Pulmonary artery endothelial cell (primary cell): ENCODE measurements around the gene KIRREL3. TPM values are rescaled to one million over a fixed set of nuclear protein-coding genes. Genes with fewer than 3 reads are reported as not detected.

Experiments
- DNase-seq: peaks from one replicate; pipeline ENCODE4 v3.0.0-alpha.2; 2011; ENCODE audit warnings: low read depth, low spot score
- total RNA-seq: library from RNA; depleted of rRNA; stranded (reverse); fragments of >200 nt; gene quantifications from 2 replicates; pipeline ENCODE4 v1.2.3, GENCODE V29; 2014

KIRREL3 gene
- total RNA-seq, 1 donor from 2014 or later = not detected

DNA sequence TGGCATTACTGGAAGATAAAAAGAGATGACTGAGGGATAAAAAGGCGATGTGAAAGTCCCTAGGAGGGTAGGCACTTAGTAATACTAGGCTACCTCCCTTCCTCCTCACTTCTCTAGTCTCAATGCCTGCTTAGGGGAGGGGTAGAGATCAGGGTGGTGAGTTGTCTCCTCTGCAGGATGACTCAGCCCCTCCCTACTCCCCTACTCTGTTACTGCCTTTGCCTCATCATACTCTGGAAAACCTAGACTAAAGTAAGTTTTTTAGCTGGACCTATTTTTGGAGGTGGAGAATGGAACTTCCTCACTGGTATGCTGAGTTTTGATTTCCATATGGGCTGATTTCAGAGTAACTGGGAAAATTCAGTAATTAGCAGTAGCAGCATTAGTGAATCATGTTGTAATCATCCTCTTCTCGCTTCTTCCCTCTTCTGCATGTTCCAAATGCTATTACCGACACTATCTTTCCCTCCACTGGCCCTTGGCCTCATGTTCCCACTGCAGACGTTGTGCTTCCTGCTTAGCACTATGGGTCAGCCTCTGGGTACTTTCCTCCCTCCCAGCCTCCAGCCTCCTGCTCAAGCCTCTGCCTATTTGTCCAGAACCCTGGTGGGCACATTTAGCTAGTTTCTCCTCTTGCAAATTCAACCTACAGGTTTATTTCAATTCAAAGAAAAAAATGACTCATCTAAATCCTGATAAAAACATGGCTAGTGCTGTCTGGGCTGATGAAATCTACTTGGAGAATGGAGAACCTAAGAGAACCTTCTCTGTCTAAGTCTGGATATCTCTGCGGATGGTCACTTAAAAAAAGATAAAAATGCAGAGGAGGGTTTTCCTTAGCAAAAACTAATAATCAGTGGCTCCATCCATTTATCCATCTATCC is 363.4 kb downstream of the KIRREL3 start:
- DNase-seq = no peak

DNA sequence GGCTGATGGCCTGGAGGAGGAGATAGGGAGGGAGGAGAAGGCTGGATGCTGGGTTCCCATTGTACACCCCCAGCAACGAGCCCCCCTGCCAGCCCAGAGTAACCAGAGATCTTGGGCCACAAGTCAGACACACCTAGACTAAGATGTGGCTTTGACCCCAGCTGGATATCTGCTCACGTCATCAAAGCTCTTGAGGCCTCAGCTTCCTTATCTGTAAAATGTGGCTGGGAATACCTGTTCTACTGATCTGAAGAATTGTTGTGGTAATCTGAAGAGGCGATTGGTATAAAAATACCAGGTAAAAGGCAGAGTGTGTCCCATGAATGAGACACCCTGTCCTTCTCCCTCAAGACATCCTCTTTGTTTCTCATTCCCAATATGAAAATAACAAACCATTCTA is 365.1 kb downstream of the KIRREL3 start:
- no peak for DNase-seq

DNA sequence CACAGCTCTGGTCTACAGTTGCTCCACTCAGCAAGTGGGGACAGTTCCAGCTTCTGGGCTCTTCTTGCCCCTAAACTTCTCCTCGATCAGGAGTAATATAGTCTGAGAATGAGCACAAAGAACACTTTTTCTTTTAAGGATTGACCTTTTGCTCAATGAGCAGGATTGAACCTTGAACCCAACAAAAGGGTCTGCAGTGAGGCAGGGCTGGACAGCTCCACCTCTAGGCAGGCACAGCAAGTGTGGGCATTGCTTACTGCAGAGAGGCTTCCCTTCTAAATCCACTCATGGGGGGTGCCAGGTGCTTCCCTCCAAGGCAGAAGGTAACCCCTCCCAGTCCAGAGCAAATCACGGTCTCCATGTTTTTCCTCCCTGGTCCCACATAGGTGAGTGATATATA is 365.6 kb downstream of the KIRREL3 start:
- DNase-seq = no peak

GRCh38 chr11:126633330-126633729 is 367.2 kb downstream of the KIRREL3 start:
- no peak for DNase-seq

DNA sequence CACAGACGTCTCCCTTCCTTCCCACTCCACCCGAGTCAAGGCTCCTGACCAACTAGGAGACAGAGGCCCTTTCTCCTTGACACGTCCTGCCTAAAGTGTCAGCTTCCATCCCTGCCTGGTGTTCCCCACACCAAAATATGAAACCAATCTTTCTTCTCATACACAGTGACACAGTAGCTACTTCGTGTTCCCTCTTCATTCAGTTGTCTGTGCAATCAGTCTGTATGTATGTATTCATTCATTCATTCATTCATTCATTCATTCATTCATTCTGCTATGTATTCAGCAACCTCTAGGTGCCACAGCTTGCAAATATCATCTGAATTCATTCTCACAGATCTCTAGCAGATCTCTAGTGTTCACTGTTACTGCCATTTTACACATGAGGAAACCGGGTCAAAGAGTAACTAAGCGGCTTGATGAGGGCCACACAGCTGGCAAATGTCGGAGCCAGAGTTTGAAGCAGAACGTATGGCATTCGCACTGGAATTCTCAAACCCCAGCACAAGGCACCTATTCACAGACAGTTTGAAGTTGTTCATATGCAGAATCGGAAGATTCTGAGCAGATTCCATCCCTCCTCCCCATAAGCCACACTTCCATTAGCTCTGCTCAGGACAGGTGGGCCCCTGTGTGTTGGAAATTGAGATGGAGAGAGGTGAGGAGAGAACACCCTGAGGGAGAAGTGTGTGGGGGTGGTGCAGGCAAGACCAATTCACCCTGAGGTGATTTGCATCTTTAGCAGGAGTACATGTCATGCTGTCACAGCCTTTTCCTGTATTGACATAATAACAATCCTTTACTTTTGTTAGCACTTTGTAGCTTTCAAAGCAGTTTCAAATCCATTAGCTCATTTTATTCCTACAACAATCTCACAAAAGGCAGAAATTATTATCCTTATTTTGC is 369.4 kb downstream of the KIRREL3 start:
- DNase-seq = no peak

- no peak for DNase-seq
Observed at GRCh38 chr11:126630488-126630887, 370.1 kb downstream of the KIRREL3 start.

DNA sequence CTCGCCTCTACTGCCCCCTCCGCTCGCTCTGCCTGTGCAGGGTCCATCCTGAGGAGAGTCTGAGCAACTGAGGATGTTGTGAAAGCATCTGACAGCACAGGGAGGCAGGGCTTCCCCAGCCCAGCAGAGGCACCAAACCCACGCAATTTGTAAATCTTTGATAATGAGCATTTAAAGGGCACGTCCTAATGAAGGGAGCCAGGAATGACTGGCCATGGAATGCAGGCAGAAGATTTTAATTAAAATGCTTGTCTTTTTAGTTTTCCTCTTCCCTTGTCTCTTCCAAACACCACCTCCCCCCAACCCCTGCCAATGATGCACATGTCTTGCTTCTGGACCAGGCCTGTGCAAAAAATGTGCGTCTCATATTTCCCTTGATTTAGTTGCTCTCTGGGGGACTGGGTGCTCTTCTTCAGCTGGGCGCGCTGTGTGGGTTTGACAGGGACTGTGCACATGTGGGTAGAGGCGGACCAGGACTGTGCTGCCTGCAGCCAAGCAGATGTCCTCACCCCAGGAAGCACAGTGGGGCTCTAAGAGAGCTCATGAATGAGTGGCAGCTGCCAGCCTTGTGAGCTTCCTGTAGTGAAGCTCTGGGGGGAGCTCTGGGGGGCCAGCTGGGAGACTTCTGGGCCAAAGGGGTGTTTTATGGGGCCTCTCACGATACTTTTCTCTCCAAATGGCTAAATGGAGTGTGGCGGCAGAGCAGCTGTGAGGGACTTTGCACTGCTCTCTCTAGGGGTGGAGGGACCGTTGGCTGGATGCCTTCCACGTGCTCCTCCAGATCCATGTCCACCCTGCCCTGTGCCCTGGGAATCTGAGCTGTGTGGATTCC is 371.6 kb downstream of the KIRREL3 start:
- DNase-seq = no peak

DNA sequence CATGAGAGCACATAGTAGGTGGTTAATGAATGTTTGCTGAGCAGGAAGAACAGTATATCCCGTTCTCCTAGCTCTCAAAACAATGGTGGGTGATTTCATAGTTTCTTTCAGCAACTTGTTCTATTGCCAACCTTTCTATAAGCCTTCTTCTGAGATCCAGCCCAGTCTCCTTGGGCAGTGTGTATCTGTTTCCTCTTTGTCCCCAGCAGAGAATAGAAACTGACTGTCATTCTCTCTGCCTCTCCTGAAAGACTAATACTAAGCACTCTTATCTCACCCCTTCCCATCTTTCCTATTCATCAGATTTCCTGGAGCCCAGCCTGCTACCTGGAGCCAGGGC is 372.1 kb downstream of the KIRREL3 start:
- no peak for DNase-seq

GRCh38 chr11:126627421-126627820 is 373.1 kb downstream of the KIRREL3 start:
- DNase-seq = no peak

DNA sequence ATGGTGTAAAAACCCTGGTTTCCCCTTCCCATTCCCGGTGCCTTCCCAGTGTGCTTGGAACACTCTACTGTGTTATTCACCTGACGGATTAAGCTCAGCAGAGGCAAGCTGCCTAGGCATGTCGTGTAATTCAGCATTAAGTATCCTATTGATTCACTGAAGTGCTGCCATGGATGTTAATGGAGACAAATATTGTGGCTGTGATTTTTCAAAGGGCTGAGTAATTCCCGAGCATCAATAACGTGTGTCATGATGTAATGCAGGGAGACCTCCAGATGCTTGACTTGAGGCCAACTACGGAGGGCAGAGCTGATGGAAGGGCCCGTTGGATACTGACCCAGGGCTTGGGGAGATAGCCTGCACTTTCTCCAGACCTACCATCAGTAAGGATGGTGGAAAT is 376.1 kb downstream of the KIRREL3 start:
- no peak for DNase-seq

DNA sequence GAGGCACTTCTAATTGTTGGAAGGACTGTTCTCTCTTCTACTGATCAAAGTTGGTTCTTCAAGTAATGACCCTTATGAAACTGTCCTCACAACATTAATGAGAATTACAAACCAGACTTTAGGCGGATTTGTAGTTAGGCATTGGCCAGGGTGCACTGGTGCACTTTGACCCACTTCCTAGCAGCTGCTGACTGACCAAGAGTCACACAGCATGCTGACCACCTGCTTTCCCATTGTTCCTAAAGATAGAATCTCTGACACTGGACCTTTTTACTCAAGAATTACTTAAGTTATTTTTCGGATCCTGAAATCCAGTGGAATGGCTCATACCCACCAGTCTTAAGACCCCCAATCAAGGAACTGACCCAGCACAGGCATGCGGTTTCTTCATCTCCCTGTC is 381.1 kb downstream of the KIRREL3 start:
- DNase-seq = no peak

- no peak for DNase-seq
Observed at GRCh38 chr11:126615845-126616244, 384.7 kb downstream of the KIRREL3 start.

DNA sequence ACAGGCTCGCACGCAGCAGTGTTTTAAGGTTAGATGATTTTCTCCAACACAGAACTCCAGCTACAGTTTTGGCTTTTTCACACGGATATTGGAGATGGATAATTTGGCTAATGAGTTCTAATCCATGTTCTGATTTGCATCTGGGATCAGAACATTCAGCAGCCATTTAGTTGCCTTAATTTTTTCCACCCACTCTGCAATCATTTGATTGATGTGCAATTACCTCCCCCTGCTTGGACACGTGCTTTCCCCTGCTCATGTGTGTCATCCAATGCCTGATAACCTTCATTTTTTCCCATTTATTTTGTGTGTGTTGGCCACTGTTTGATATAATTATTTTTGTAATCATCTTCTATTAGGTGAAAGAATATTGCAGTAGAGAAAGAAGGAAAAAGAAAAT is 387.3 kb downstream of the KIRREL3 start:
- no peak for DNase-seq

- DNase-seq = no peak
Observed at GRCh38 chr11:126612671-126613070, 387.9 kb downstream of the KIRREL3 start.

- no peak for DNase-seq
Observed at GRCh38 chr11:126611438-126611837, 389.1 kb downstream of the KIRREL3 start.

DNA sequence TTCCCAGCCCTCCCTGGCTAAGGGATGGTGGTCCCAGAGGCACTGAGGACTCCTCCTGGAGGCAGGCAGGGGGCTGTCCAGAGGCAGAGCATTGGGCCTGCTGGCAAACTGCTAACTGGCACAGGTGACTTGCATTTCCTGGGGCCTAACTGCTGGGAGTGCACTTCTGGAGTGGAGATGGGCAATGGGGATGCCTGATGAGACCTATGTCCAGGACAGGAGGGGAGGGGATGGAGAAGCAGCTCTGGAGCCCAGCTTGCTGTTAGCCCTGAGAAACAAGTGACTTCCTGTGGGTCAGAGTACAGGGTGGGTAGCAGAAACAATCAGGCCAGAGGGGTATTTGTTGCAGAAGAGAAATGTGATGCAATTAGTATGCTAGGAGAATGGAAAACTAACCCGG is 391.9 kb downstream of the KIRREL3 start:
- no peak for DNase-seq

- DNase-seq = no peak
Observed at GRCh38 chr11:126607776-126608541, 392.6 kb downstream of the KIRREL3 start.

DNA sequence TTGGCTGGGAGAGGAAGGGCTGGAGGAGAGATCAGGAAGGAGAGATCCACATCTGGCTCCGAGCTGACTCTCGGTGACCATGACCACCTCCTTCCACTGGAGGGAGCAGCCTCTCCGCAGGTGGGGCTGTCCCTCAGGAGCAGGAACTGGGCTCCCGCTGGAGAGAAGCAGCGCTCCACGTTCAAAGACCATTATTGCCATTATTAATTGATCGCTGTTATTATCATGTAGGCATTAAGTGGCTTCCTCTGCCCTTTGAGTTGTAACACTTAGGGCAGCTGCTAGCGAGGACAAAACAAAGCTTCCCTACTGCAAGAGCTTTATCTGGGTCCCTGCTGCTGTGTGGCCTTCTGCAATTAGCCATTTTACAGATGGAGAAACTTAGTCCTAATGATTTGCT is 393.2 kb downstream of the KIRREL3 start:
- no peak for DNase-seq

DNA sequence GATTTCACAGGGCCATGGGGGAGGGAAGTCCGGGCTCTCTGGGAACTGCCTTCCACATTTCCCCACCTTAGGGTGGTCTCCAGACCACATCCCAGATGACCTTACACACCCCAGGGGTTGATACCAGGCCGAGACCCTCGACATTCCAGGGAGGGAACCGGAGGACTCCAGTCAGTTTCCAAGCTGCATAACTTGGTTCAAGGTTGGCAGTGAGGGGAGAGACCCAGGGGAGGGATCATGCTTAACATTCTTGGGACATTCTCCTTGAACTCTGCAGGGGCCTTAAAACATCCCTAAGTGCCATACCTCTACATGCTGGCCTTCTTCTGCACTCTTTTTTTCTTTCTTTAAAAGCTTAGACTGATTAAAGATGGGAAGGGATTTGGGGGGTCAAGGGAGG is 394.1 kb downstream of the KIRREL3 start:
- no peak for DNase-seq

GRCh38 chr11:126604461-126604860 is 396.1 kb downstream of the KIRREL3 start:
- DNase-seq = no peak

- no peak for DNase-seq
Observed at GRCh38 chr11:126603486-126603885, 397.1 kb downstream of the KIRREL3 start.
